Measurements from ENCODE around the gene ARMC10. TPM values are rescaled to one million over a fixed set of nuclear protein-coding genes. Genes with fewer than 3 reads are reported as not detected.
A peak's percentile ranks its signal among the peaks of the same experiment; 100 is the strongest.
"Not testable (repeated sequence)": the region's sequence is repeated elsewhere in the genome, so short reads cannot be mapped to it uniquely, and the experiment has no call there.

ARMC10 gene
- total RNA-seq, 1 donor from 2014 or later = 34.4 TPM

- peak; percentile 58 for ATAC-seq
- no peak for DNase-seq (ENCODE audit: low spot score)
- intact Hi-C loops (cut with DNase I) = no loop called here
Measured at GRCh38 chr7:103116991-103117390, 42.1 kb downstream of the ARMC10 start.

DNA sequence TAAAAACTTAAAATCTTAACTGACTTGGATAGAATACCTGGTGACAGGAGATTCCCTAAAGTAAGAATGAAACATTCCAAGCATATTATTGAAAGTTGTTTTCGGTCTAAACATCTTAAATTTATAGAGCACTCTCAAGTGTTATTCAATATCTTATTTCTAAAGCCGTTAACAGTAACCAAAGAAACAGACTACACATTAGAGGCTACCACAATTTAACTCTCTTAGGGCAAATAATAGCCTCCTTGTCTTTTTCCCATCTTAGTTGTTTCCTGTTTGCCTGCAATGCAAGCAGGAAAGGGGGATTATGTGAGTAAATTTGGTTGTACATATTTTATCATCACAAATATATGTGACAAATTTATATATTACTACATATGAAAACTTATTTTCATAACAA lies 42.5 kb downstream of the ARMC10 start:
- intact Hi-C loops (cut with DNase I) = no loop called here
- DNase-seq (ENCODE audit: low spot score) = no peak
- ATAC-seq = no peak

- intact Hi-C loops (cut with DNase I) = no loop called here
- ATAC-seq = no peak
- no peak for DNase-seq (ENCODE audit: low spot score)
Measured at GRCh38 chr7:103119791-103120291, 44.9 kb downstream of the ARMC10 start.

GRCh38 chr7:103120362-103120761 lies 45.4 kb downstream of the ARMC10 start:
- intact Hi-C loops (cut with DNase I) = no loop called here
- DNase-seq (ENCODE audit: low spot score) = no peak

GRCh38 chr7:103121641-103122040 lies 46.7 kb downstream of the ARMC10 start:
- intact Hi-C loops (cut with DNase I) = no loop called here
- ATAC-seq (no peak), DNase-seq (ENCODE audit: low spot score) (no peak)

More at GRCh38 chr7:103120362-103120761, 45.4 kb downstream of the ARMC10 start:
- no peak for ATAC-seq

DNA sequence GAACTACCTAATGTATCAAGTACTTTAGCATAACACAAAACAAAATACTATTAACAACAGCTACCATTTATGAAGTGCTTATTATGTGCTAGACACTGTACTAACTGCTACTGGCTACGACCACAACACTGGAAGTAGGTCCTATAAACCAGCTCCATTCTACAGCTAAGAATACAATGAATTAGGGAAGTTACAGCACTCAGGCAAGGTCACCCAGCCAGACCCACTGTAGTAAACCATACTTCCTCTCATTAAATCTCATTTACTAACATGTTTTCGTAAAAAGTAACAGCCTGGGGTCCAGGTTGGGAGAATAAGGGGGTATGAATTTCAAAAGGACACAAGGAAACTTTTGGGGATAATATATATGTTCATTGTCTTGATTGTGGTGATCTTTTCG lies 48.6 kb downstream of the ARMC10 start:
- intact Hi-C loops (cut with DNase I) = no loop called here
- ATAC-seq (no peak), DNase-seq (ENCODE audit: low spot score) (no peak)

- intact Hi-C loops (cut with DNase I) = no loop called here
- DNase-seq (ENCODE audit: low spot score) = no peak
Measured at GRCh38 chr7:103124429-103124979, 49.6 kb downstream of the ARMC10 start.

GRCh38 chr7:103127006-103127405 lies 52.1 kb downstream of the ARMC10 start:
- intact Hi-C loops (cut with DNase I) = no loop called here
- DNase-seq (ENCODE audit: low spot score) (no peak), ATAC-seq (no peak)

More at GRCh38 chr7:103124429-103124979, 49.6 kb downstream of the ARMC10 start:
- no peak for ATAC-seq

DNA sequence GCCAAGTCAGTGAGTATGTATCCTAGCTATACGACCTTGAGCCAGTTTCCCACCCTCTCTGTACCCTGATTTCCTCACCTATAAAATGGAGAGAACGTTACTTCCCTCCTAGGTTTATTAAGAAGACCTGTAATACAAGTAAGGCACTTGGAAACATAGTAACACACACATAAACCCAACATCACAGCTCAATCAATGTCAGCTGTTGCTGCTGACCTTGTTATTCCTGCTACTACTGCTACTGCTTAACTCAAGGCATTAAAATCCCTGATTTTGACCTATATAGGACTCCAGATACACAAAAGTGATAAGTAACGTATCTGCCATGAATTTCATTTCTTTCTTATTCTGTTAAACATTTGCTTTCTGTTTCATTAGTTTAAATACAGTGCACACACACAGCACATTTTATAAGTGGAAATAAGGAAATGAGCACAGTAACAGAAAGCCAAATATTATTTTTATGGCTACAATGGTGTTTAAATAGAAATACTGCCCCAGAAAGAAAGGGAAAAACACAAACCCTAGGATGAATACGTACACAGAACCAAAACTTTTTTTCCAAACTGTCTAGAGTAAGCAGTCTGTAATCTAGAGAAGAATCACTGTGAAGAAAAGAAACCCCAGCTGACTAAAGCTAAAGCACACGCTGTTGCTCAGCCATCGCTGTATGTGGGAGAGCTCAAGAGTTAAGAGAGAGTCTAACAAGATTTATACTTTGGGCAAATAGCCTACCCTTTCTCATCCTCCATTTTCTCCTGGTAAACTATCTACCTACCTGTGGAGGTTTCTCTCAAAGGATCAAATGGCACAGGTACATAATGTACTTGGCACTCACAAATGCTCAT lies 55.0 kb downstream of the ARMC10 start:
- intact Hi-C loops (cut with DNase I) = no loop called here
- DNase-seq (ENCODE audit: low spot score) (no peak), ATAC-seq (no peak)

DNA sequence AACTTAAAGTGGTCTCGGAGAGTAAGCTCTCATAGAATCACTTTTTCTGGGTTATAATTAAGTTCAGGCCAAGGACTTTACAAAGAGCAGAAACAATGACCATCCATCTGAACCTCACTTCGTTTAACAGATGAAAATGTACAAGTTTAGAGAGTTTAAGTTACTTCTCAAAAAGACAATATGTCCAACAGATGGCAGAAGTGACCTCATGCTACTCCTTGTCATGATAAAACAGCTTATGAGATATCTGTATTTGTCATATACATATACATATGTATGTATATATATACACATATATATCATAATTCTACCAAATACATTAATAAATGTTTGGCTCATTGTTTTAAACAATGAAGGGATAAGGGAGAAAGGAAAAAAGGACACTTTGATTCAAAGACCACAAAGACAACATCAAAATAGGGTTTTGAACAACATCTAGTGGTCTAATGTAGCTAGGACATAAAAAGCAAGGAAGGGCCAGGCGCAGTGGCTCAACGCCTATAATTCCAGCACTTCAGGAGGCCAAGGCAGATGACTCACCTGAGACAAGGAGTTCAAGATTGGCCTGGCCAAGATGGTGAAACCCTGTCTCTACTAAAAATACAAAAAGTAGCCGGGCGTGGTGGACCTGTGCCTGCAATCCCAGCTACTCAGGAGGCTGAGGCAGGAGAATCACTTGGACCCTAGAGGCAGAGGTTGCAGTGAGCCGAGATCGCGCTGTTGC lies 56.1 kb downstream of the ARMC10 start:
- ATAC-seq = no peak
- intact Hi-C loops (cut with DNase I) = no loop called here
- no peak for DNase-seq (ENCODE audit: low spot score)

GRCh38 chr7:103132995-103133688 lies 58.2 kb downstream of the ARMC10 start:
- intact Hi-C loops (cut with DNase I) = no loop called here
- ATAC-seq (no peak), DNase-seq (ENCODE audit: low spot score) (no peak)

DNA sequence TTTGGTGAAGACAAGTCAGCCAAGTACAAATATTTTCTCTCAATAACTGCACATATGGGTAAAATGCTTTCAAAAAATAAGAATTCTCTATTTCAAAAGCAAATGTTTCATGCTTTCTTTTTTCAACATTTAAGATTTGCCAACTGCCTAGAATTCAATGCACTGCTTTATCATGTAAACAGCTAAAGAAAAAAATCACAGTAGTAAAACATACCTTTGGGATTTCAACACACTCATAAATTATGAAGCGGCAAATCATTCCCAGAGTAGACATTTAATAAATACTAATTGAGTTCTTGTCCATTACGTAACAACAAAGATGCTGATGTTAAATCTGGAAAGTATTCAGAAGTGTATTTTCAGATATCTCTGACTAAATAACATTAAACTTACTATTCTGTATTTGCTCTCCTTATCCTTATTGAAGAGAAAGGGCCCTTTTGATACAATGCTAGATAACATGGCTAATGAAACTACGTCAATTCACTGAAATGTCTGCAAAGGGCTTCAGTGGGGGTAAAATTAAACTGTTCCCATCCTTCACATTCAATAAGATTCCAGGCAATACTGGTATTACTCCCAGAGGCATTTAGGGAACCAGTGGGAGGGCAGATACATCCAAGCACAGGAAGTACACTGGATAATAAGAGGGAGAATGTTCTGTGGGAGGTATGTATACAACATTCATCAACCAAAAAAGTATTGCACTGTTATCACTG lies 60.1 kb downstream of the ARMC10 start:
- no peak for DNase-seq (ENCODE audit: low spot score)
- ATAC-seq = no peak
- intact Hi-C loops (cut with DNase I) = no loop called here

GRCh38 chr7:103140061-103140460 lies 65.1 kb downstream of the ARMC10 start:
- intact Hi-C loops (cut with DNase I) = no loop called here
- ATAC-seq = no peak
- DNase-seq (ENCODE audit: low spot score) = no peak

DNA sequence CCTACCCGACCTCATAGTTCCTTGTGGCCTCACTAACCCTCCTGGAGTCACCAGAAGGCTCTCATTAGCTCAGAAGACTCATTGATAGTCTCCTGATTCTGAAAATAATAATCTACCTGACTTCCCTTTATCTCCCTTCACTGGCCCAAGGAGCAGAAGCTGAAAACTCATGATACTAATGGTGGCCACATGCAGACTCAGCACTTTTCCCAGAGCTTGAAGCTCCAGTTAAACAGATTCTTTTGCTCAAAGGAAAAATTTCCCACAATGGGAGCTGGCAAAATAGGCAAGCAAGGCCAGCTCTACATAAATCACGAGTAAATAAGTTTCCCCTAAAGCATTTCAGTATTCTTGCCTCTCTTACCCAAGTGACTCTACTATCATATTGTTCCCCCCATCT lies 65.7 kb downstream of the ARMC10 start:
- intact Hi-C loops (cut with DNase I) = no loop called here
- ATAC-seq (no peak), DNase-seq (ENCODE audit: low spot score) (no peak)

DNA sequence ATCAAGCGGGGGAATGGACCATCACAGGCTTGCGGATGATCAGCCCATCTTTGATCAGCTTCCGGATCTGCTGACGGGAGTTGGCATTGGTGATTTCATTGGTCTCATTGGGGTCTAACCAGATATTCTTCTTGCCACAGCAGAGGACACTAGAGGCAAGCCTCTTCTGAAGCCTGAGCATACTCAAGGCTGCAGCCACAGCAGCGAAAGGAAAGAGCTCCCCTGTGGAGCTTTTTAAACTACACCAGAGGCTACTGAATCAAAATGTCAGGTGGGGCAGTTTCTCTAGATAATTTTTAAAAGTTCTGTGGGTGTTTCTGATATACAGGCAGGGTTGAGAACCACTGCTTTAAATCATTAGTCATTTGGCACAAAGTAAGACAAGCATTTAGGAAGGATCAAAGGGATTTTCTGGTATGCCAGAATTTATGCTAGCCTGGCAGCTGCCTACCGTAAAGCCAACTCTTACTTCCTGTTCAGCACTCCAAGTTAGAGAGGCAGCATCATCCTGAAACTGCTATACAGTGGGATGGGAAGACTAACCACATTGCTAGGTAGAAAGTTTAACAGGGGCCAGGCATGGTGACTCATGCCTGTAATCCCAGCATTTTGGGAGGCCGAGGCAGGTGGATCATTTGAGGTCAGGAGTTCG lies 66.9 kb downstream of the ARMC10 start:
- no peak for DNase-seq (ENCODE audit: low spot score)
- ATAC-seq = no peak
- intact Hi-C loops (cut with DNase I) = no loop called here

- no peak for ATAC-seq
- intact Hi-C loops (cut with DNase I) = no loop called here
- no peak for DNase-seq (ENCODE audit: low spot score)
Measured at GRCh38 chr7:103142494-103142893, 67.6 kb downstream of the ARMC10 start.

- intact Hi-C loops (cut with DNase I) = no loop called here
- DNase-seq (ENCODE audit: low spot score) (no peak), ATAC-seq (no peak)
Measured at GRCh38 chr7:103143868-103144267, 68.9 kb downstream of the ARMC10 start.

- DNase-seq (ENCODE audit: low spot score); intact Hi-C loops (cut with DNase I); ATAC-seq: not testable (repeated sequence)
Measured at GRCh38 chr7:103144754-103145153, 69.8 kb downstream of the ARMC10 start.

Measured in sciatic nerve (tissue), 2 donors.